ENCODE measurements around the gene MAX. TPM values are rescaled to one million over a fixed set of nuclear protein-coding genes. Genes with fewer than 3 reads are reported as not detected.

The MAX gene
- total RNA-seq, 1 donor from 2014 or later = 116 TPM

GRCh38 chr14:65062096-65063075 is 39.9 kb downstream of the MAX start:
- ChIA-PET CTCF (no interaction called here), POLR2A (no interaction called here)
- TF ChIP-seq, protein P1, sequence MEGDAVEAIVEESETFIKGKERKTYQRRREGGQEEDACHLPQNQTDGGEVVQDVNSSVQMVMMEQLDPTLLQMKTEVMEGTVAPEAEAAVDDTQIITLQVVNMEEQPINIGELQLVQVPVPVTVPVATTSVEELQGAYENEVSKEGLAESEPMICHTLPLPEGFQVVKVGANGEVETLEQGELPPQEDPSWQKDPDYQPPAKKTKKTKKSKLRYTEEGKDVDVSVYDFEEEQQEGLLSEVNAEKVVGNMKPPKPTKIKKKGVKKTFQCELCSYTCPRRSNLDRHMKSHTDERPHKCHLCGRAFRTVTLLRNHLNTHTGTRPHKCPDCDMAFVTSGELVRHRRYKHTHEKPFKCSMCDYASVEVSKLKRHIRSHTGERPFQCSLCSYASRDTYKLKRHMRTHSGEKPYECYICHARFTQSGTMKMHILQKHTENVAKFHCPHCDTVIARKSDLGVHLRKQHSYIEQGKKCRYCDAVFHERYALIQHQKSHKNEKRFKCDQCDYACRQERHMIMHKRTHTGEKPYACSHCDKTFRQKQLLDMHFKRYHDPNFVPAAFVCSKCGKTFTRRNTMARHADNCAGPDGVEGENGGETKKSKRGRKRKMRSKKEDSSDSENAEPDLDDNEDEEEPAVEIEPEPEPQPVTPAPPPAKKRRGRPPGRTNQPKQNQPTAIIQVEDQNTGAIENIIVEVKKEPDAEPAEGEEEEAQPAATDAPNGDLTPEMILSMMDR (IDR thresholded peaks at IDR 0.05) = no peak
- H3K27me3 Mint-ChIP-seq = no peaks in the 10 kb centered on the region
- no peak for ATAC-seq (ENCODE audit: low read depth)
- no peaks in the 10 kb centered on the region for H3K9me3 Mint-ChIP-seq
- H3K4me1 Mint-ChIP-seq = no peaks in the 10 kb centered on the region
- intact Hi-C loops (cut with micrococcal nuclease) = no loop called here
- no peak overlapping the region for H3K4me3 Mint-ChIP-seq
- H3K36me3 Mint-ChIP-seq (ENCODE audit: low read depth) = peaks cover 74% of the 10 kb centered on the region
- H3K27ac Mint-ChIP-seq = no peak overlapping the region
- no peak for DNase-seq

- Mint-ChIP-seq H3K27me3 (no peaks in the 10 kb centered on the region), H3K4me1 (no peaks in the 10 kb centered on the region), H3K27ac (no peak overlapping the region), H3K4me3 (no peak overlapping the region), H3K9me3 (no peaks in the 10 kb centered on the region), H3K36me3 (ENCODE audit: low read depth) (peaks cover 58% of the 10 kb centered on the region)
- TF ChIP-seq, protein P1 (IDR thresholded peaks at IDR 0.05) = no peak
- ChIA-PET POLR2A (no interaction called here), CTCF (no interaction called here)
- no peak for ATAC-seq (ENCODE audit: low read depth)
- intact Hi-C loops (cut with micrococcal nuclease) = no loop called here
- no peak for DNase-seq
These were observed 44.6 kb downstream of the MAX start for GRCh38 chr14:65057695-65058094.

GRCh38 chr14:65054471-65055085 is 47.7 kb downstream of the MAX start:
- POLR2A ChIA-PET = no interaction called here
- H3K4me3 Mint-ChIP-seq = no peak overlapping the region
- DNase-seq (no peak), ATAC-seq (ENCODE audit: low read depth) (no peak)
- intact Hi-C loops (cut with micrococcal nuclease) = no loop called here
- CTCF ChIA-PET = no interaction called here
- H3K9me3 Mint-ChIP-seq = no peaks in the 10 kb centered on the region
- TF ChIP-seq, protein P1 (IDR thresholded peaks at IDR 0.05) = no peak
- H3K36me3 Mint-ChIP-seq (ENCODE audit: low read depth) = peaks cover 40% of the 10 kb centered on the region
- H3K4me1 Mint-ChIP-seq = no peaks in the 10 kb centered on the region
- no peak overlapping the region for H3K27ac Mint-ChIP-seq
- H3K27me3 Mint-ChIP-seq = no peaks in the 10 kb centered on the region

DNA sequence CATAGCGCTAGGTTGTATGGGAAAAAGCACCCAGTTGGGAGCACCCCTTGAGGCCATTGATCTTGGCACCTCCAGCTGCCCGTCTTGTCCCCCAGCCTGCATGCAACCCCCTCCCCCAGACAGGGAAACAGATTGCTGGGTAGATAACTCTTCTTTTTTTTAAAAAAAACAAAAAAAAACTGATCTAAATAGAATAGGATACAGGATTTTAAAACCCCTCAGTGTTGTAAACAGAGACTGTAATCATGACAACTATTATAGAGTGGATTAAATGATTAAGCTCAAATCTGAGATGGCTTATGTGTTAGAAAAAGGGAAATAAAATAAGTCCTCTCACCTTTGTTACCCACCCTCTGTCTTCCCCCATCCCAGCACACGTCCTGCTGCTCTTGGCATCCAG is 48.9 kb downstream of the MAX start:
- ATAC-seq (ENCODE audit: low read depth) = no peak
- DNase-seq = no peak
- H3K27ac Mint-ChIP-seq = no peak overlapping the region
- H3K36me3 Mint-ChIP-seq (ENCODE audit: low read depth) = peaks cover 31% of the 10 kb centered on the region
- no peaks in the 10 kb centered on the region for H3K9me3 Mint-ChIP-seq
- CTCF ChIA-PET = no interaction called here
- TF ChIP-seq, protein P1 (IDR thresholded peaks at IDR 0.05) = no peak
- POLR2A ChIA-PET = interaction anchor here (0.6 kb wide), 1 partner anchor 110 kb away, joined by 3 read pairs; no protein-coding TSS in a partner anchor
- no peak overlapping the region for H3K4me3 Mint-ChIP-seq
- intact Hi-C loops (cut with micrococcal nuclease) = no loop called here
- no peaks in the 10 kb centered on the region for H3K4me1 Mint-ChIP-seq
- H3K27me3 Mint-ChIP-seq = no peaks in the 10 kb centered on the region

DNA sequence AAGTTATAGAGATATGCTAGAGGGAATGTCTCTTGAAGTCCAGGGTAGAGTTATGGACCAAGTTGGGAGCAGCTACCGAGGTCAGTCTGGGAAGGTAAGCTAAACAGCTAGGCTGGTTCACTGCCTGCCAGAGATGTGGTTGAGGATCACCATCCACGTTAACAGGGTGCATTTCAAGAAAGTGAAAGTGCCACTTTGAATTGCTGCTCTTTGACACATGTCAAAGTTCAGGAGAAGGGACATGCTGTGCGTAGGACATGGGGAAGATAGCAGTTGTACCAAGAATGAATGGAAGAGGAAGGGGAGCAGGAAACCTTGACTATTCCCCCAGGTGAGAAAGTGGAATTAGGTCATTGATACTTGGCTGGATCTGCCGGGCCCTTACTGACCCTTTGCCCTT is 49.5 kb downstream of the MAX start:
- TF ChIP-seq, protein P1 (IDR thresholded peaks at IDR 0.05) = no peak
- Mint-ChIP-seq H3K4me3 (no peak overlapping the region), H3K4me1 (no peaks in the 10 kb centered on the region), H3K27me3 (no peaks in the 10 kb centered on the region), H3K27ac (no peak overlapping the region), H3K36me3 (ENCODE audit: low read depth) (peaks cover 28% of the 10 kb centered on the region), H3K9me3 (no peaks in the 10 kb centered on the region)
- DNase-seq (no peak), ATAC-seq (ENCODE audit: low read depth) (no peak)
- intact Hi-C loops (cut with micrococcal nuclease) = no loop called here
- CTCF ChIA-PET = no interaction called here
- POLR2A ChIA-PET = no interaction called here

All from activated B cell treated with CpG ODN at 0.5 μM for 24 hours (primary cell).